IPS-15b (cell line): ENCODE results near the gene PHACTR1.

ENCODE experiments used
- H3K27me3 ChIP-seq: one replicate; pipeline ENCODE4 v1.6.1; 2013; ENCODE audit warnings: low read length; ENCODE audit not compliant: control insufficient read depth, insufficient read depth
- H3K36me3 ChIP-seq: one replicate; pipeline ENCODE4 v1.6.1; 2013; ENCODE audit warnings: low read length; ENCODE audit not compliant: control insufficient read depth, insufficient read depth
- H3K4me1 ChIP-seq: one replicate; pipeline ENCODE4 v1.6.1; 2013; ENCODE audit warnings: mild to moderate bottlenecking, low read length; ENCODE audit not compliant: control insufficient read depth, insufficient read depth
- H3K4me3 ChIP-seq: one replicate; pipeline ENCODE4 v1.5.1; 2013; ENCODE audit warnings: low read depth, low read length
- H3K9ac ChIP-seq: one replicate; pipeline ENCODE4 v1.6.1; 2013; ENCODE audit warnings: low read depth, mild to moderate bottlenecking, low read length
- H3K9me3 ChIP-seq: one replicate; pipeline ENCODE4 v1.6.1; 2013; ENCODE audit warnings: mild to moderate bottlenecking, low read length; ENCODE audit not compliant: control insufficient read depth, insufficient read depth

Gene PHACTR1

GRCh38 chr6:13260831-13261230, 544.3 kb downstream of the PHACTR1 start:
- H3K4me1 ChIP-seq, result peaks cover 3% of the 10 kb centered on the region
- no peak overlapping the region for H3K4me3 ChIP-seq
- H3K9ac ChIP-seq, result no peak overlapping the region

GRCh38 chr6:13261464-13261994, 545.0 kb downstream of the PHACTR1 start:
- no peak overlapping the region for H3K4me3 ChIP-seq
- H3K27me3 ChIP-seq, result no peaks in the 10 kb centered on the region
- no peak overlapping the region for H3K9ac ChIP-seq
- no peaks in the 10 kb centered on the region for H3K9me3 ChIP-seq
- no peaks in the 10 kb centered on the region for H3K36me3 ChIP-seq
- peaks cover 3% of the 10 kb centered on the region for H3K4me1 ChIP-seq

More at GRCh38 chr6:13260831-13261230, 544.3 kb downstream of the PHACTR1 start:
- H3K27me3 ChIP-seq, result no peaks in the 10 kb centered on the region
- H3K36me3 ChIP-seq, result no peaks in the 10 kb centered on the region
- H3K9me3 ChIP-seq, result peaks cover 1% of the 10 kb centered on the region

GRCh38 chr6:13262302-13263230, 546.0 kb downstream of the PHACTR1 start:
- no peak overlapping the region for H3K9ac ChIP-seq
- no peak overlapping the region for H3K4me3 ChIP-seq
- H3K9me3 ChIP-seq, result no peaks in the 10 kb centered on the region
- peaks cover 3% of the 10 kb centered on the region for H3K36me3 ChIP-seq
- H3K4me1 ChIP-seq, result peaks cover 3% of the 10 kb centered on the region
- H3K27me3 ChIP-seq, result no peaks in the 10 kb centered on the region

- no peak overlapping the region for H3K4me3 ChIP-seq
- no peaks in the 10 kb centered on the region for H3K27me3 ChIP-seq
- no peak overlapping the region for H3K9ac ChIP-seq
- peaks cover 3% of the 10 kb centered on the region for H3K36me3 ChIP-seq
- no peaks in the 10 kb centered on the region for H3K9me3 ChIP-seq
- H3K4me1 ChIP-seq, result peaks cover 3% of the 10 kb centered on the region
These were observed 547.1 kb downstream of the PHACTR1 start for GRCh38 chr6:13263669-13264068.

GRCh38 chr6:13267142-13267651, 550.6 kb downstream of the PHACTR1 start:
- Histone ChIP-seq H3K4me3 (no peak overlapping the region), H3K9ac (no peak overlapping the region), H3K9me3 (no peaks in the 10 kb centered on the region), H3K36me3 (peaks cover 3% of the 10 kb centered on the region), H3K27me3 (no peaks in the 10 kb centered on the region), H3K4me1 (peaks cover 7% of the 10 kb centered on the region)

GRCh38 chr6:13268913-13269518, 552.4 kb downstream of the PHACTR1 start:
- Histone ChIP-seq H3K4me1 (peaks cover 4% of the 10 kb centered on the region), H3K9me3 (no peaks in the 10 kb centered on the region), H3K4me3 (no peak overlapping the region), H3K27me3 (no peaks in the 10 kb centered on the region), H3K9ac (no peak overlapping the region), H3K36me3 (peaks cover 3% of the 10 kb centered on the region)

GRCh38 chr6:13272131-13273046, 555.8 kb downstream of the PHACTR1 start:
- no peak overlapping the region for H3K4me3 ChIP-seq
- H3K36me3 ChIP-seq, result no peaks in the 10 kb centered on the region
- H3K27me3 ChIP-seq, result no peaks in the 10 kb centered on the region
- H3K4me1 ChIP-seq, result peaks cover 4% of the 10 kb centered on the region
- H3K9ac ChIP-seq, result no peak overlapping the region
- no peaks in the 10 kb centered on the region for H3K9me3 ChIP-seq

GRCh38 chr6:13273202-13273930, 556.8 kb downstream of the PHACTR1 start:
- Histone ChIP-seq H3K27me3 (no peaks in the 10 kb centered on the region), H3K9me3 (no peaks in the 10 kb centered on the region), H3K9ac (no peak overlapping the region), H3K36me3 (no peaks in the 10 kb centered on the region), H3K4me3 (no peak overlapping the region), H3K4me1 (peaks cover 4% of the 10 kb centered on the region)

- Histone ChIP-seq H3K4me1 (peaks cover under 1% of the 10 kb centered on the region), H3K9ac (no peak overlapping the region), H3K27me3 (no peaks in the 10 kb centered on the region), H3K36me3 (no peaks in the 10 kb centered on the region), H3K4me3 (no peak overlapping the region), H3K9me3 (no peaks in the 10 kb centered on the region)
These were observed 557.6 kb downstream of the PHACTR1 start for GRCh38 chr6:13273931-13274706.

GRCh38 chr6:13274707-13275434, 558.3 kb downstream of the PHACTR1 start:
- Histone ChIP-seq H3K36me3 (no peaks in the 10 kb centered on the region), H3K9ac (no peak overlapping the region), H3K9me3 (no peaks in the 10 kb centered on the region), H3K4me1 (no peaks in the 10 kb centered on the region), H3K27me3 (no peaks in the 10 kb centered on the region), H3K4me3 (no peak overlapping the region)
